HEK293T (cell line): ENCODE results near the gene ATP5IF1.

ENCODE experiments used
- CTCF ChIA-PET: fragments of 350-600 bp; formaldehyde crosslinking; extraction: SDS; loops from one replicate; lab custom pipeline; 2021; ENCODE audit warnings: antibody characterized with exemption, inconsistent platforms; lab: Yijun Ruan, JAX
- POLR2A ChIA-PET: fragments of 350-600 bp; formaldehyde crosslinking; extraction: SDS; loops from one replicate; lab custom pipeline; 2020; ENCODE audit warnings: antibody characterized with exemption, inconsistent platforms; lab: Yijun Ruan, JAX
- DNase-seq: peaks from one replicate; pipeline ENCODE4 v3.0.0; 2012; ENCODE audit warnings: mixed read lengths; ENCODE audit errors: extremely low spot score
- ARNT ChIP-seq: fragments of 450-650 bp; IDR thresholded peaks from 2 replicates; pipeline ENCODE4 v1.6.1; 2017; ENCODE audit warnings: mild to moderate bottlenecking
- BHLHE40 ChIP-seq: fragments of 450-650 bp; IDR thresholded peaks from 2 replicates; pipeline ENCODE4 v1.6.1; 2016; ENCODE audit warnings: mild to moderate bottlenecking, moderate library complexity, borderline replicate concordance
- ELF4 ChIP-seq: fragments of 450-650 bp; IDR thresholded peaks from 2 replicates; pipeline ENCODE4 v1.6.1; 2017; ENCODE audit warnings: antibody characterized with exemption
- FOXA1 ChIP-seq: fragments of 450-650 bp; IDR thresholded peaks from 2 replicates; pipeline ENCODE4 v1.6.1; 2016; ENCODE audit warnings: mild to moderate bottlenecking
- FOXM1 ChIP-seq: fragments of 450-650 bp; IDR thresholded peaks from 2 replicates; pipeline ENCODE4 v1.6.1; 2017; ENCODE audit warnings: mild to moderate bottlenecking, borderline replicate concordance
- HDGF ChIP-seq: fragments of 450-650 bp; IDR thresholded peaks from 2 replicates; pipeline ENCODE4 v1.6.1; 2017; ENCODE audit warnings: antibody characterized with exemption, borderline replicate concordance
- L3MBTL2 ChIP-seq: fragments of 450-650 bp; conservative IDR thresholded peaks from 2 replicates; pipeline ENCODE4 v1.6.1; 2016; ENCODE audit warnings: mild to moderate bottlenecking
- LEF1 ChIP-seq: fragments of 450-650 bp; IDR thresholded peaks from 2 replicates; pipeline ENCODE4 v1.6.1; 2017; ENCODE audit warnings: mild to moderate bottlenecking, borderline replicate concordance
- NFRKB ChIP-seq: fragments of 450-650 bp; IDR thresholded peaks from 2 replicates; pipeline ENCODE4 v1.6.1; 2016; ENCODE audit warnings: mild to moderate bottlenecking, moderate library complexity
- PKNOX1 ChIP-seq: fragments of 450-650 bp; IDR thresholded peaks from 2 replicates; pipeline ENCODE4 v1.6.1; 2016
- SP1 ChIP-seq: fragments of 450-650 bp; IDR thresholded peaks from 2 replicates; pipeline ENCODE4 v1.6.1; 2017
- SUZ12 ChIP-seq: fragments of 450-650 bp; IDR thresholded peaks from 2 replicates; pipeline ENCODE4 v1.6.1; 2016; ENCODE audit warnings: mild to moderate bottlenecking
- TARDBP ChIP-seq: fragments of 450-650 bp; IDR thresholded peaks from 2 replicates; pipeline ENCODE4 v1.6.1; 2016
- ZNF384 ChIP-seq: fragments of 450-650 bp; IDR thresholded peaks from 2 replicates; pipeline ENCODE4 v1.6.1; 2016

The ATP5IF1 gene

GRCh38 chr1:28248273-28249012, 12.5 kb downstream of the ATP5IF1 start:
- TF ChIP-seq L3MBTL2 (no peak), ZNF384 (peak; percentile 41; the same call in 1 of the 2 replicates)
- ChIA-PET POLR2A (interaction anchor here (0.7 to 7.1 kb wide), 24 partner anchors 12 to 476 kb away, joined by 3 to 89 read pairs (median 4); partner anchors contain the start of genes ATP5IF1, DNAJC8, MED18 and PHACTR4), CTCF (interaction anchor here (0.6 to 2.4 kb wide), 26 partner anchors 8 to 333 kb away, joined by 3 to 23 read pairs (median 4); partner anchors contain the start of genes ATP5IF1, MED18 and SESN2)
- peak; percentile 82 for DNase-seq

GRCh38 chr1:28249013-28249865, 13.3 kb downstream of the ATP5IF1 start:
- DNase-seq: peak; percentile 40
- ChIA-PET CTCF (interaction anchor here (0.6 to 2.4 kb wide), 24 partner anchors 9 to 370 kb away, joined by 3 to 23 read pairs (median 5); partner anchors contain the start of genes ATP5IF1, MED18 and SESN2), POLR2A (interaction anchor here (0.7 to 7.1 kb wide), 26 partner anchors 12 to 477 kb away, joined by 3 to 89 read pairs (median 4); partner anchors contain the start of genes ATP5IF1, DNAJC8, MED18 and PHACTR4)
- TF ChIP-seq SUZ12 (no peak), ARNT (no peak), LEF1 (no peak), PKNOX1 (peak; percentile 80; the same call in 1 of the 2 replicates)

- CTCF ChIA-PET: interaction anchor here (0.7 to 2.4 kb wide), 7 partner anchors 8 to 371 kb away, joined by 3 to 20 read pairs (median 5); partner anchors contain the start of gene SESN2
- POLR2A ChIA-PET: interaction anchor here (1.0 to 7.1 kb wide), 15 partner anchors 11 to 332 kb away, joined by 3 to 89 read pairs (median 5); partner anchors contain the start of genes ATP5IF1, MED18, PHACTR4 and SESN2
- TF ChIP-seq L3MBTL2 (no peak), LEF1 (no peak), FOXM1 (no peak), SP1 (no peak), ZNF384 (no peak), HDGF (no peak), FOXA1 (no peak), BHLHE40 (no peak), NFRKB (no peak)
- DNase-seq: no peak
These were observed 14.0 kb downstream of the ATP5IF1 start for GRCh38 chr1:28249866-28250295.

- CTCF ChIA-PET: interaction anchor here (1.2 kb wide), 2 partner anchors 9 to 10 kb away, joined by 3 to 4 read pairs; no protein-coding TSS in a partner anchor
- TF ChIP-seq NFRKB (no peak), TARDBP (no peak), LEF1 (no peak), PKNOX1 (no peak)
- DNase-seq: no peak
- POLR2A ChIA-PET: interaction anchor here (0.7 to 1.9 kb wide), 3 partner anchors 20 to 73 kb away, joined by 3 to 4 read pairs (median 3); partner anchors contain the start of gene MED18
These were observed 20.4 kb downstream of the ATP5IF1 start for GRCh38 chr1:28256197-28256827.

GRCh38 chr1:28257736-28258135, 21.8 kb downstream of the ATP5IF1 start:
- TF ChIP-seq ARNT (no peak), ZNF384 (no peak), PKNOX1 (no peak), ELF4 (no peak), SP1 (no peak), BHLHE40 (no peak), LEF1 (no peak), NFRKB (no peak), L3MBTL2 (no peak), TARDBP (no peak), SUZ12 (no peak)
- POLR2A ChIA-PET: interaction anchor here (0.9 to 7.2 kb wide), 5 partner anchors 8 to 69 kb away, joined by 3 to 89 read pairs (median 7); partner anchors contain the start of gene ATP5IF1
- CTCF ChIA-PET: interaction anchor here (2.2 kb wide), 1 partner anchor 9 kb away, joined by 20 read pairs; no protein-coding TSS in a partner anchor
- no peak for DNase-seq
